ENCODE data around the gene FGFR4. TPM values are rescaled to one million over a fixed set of nuclear protein-coding genes. Genes with fewer than 3 reads are reported as not detected.

Gene FGFR4
- total and polyA plus RNA-seq, 2 experiments from 2014 or later, result 43.4 to 150 TPM

GRCh38 chr5:177134697-177135225 lies 48.0 kb downstream of the FGFR4 start:
- DNase-seq (ENCODE audit: low spot score) (no peak), ATAC-seq (no peak)
- peak overlapping the region; percentile 94 for H3K4me3 ChIP-seq
- peaks cover 70% of the 10 kb centered on the region for H3K79me2 ChIP-seq (replicated peaks; ENCODE audit: insufficient read depth)
- H3K9me2 ChIP-seq (ENCODE audit: insufficient read depth), result no peaks in the 10 kb centered on the region
- peaks cover 43% of the 10 kb centered on the region for H3K4me1 Mint-ChIP-seq
- peaks cover 41% of the 10 kb centered on the region for H3K4me1 ChIP-seq (ENCODE audit: insufficient read depth)
- no peaks in the 10 kb centered on the region; the same call in 2 of the 3 replicates for H3K9me3 Mint-ChIP-seq
- peaks cover 44% of the 10 kb centered on the region for H4K20me1 ChIP-seq (replicated peaks; ENCODE audit: insufficient read depth)
- H3F3A ChIP-seq (replicated peaks; ENCODE audit: low read depth), result peaks cover 21% of the 10 kb centered on the region; the same call in 1 of the 2 replicates
- H3K36me3 ChIP-seq (ENCODE audit: insufficient read depth), result peaks cover 35% of the 10 kb centered on the region
- H3K27me3 Mint-ChIP-seq (ENCODE audit: insufficient read depth, low read depth, poor library complexity), result peaks cover 13% of the 10 kb centered on the region
- peak overlapping the region; percentile 97 for H3K27ac Mint-ChIP-seq
- H2AFZ ChIP-seq, result no peak overlapping the region
- H3K27me3 ChIP-seq (ENCODE audit: insufficient read depth), result no peaks in the 10 kb centered on the region
- TF ChIP-seq EZH2phosphoT487 (IDR thresholded peaks at IDR 0.05; ENCODE audit: unreplicated experiment) (no peak), CREB1 (CRISPR knock-in tag; IDR thresholded peaks at IDR 0.05; ENCODE audit: low read depth) (0 out of 2 replicates have a peak, but pooled peaks have one; percentile 2), EZH2 (IDR thresholded peaks at IDR 0.05; ENCODE audit: low read depth, unreplicated experiment) (no peak)
- peak overlapping the region; percentile 90 for H3K4me3 Mint-ChIP-seq
- H3K4me2 ChIP-seq, result peak overlapping the region; percentile 97
- H3K27ac ChIP-seq (ENCODE audit: low read depth), result peak overlapping the region; percentile 97
- H3K36me3 Mint-ChIP-seq (ENCODE audit: low read depth), result peaks cover 57% of the 10 kb centered on the region

GRCh38 chr5:177140312-177140711 lies 53.6 kb downstream of the FGFR4 start:
- Mint-ChIP-seq H3K4me3 (no peak overlapping the region; the same call in 2 of the 3 replicates), H3K27ac (no peak overlapping the region; the same call in 1 of the 2 replicates), H3K4me1 (peaks cover 16% of the 10 kb centered on the region), H3K9me3 (no peaks in the 10 kb centered on the region; the same call in 2 of the 3 replicates), H3K27me3 (ENCODE audit: insufficient read depth, low read depth, poor library complexity) (peaks cover 7% of the 10 kb centered on the region), H3K36me3 (ENCODE audit: low read depth) (peaks cover 97% of the 10 kb centered on the region)
- Histone ChIP-seq H3K27me3 (ENCODE audit: insufficient read depth) (no peaks in the 10 kb centered on the region), H3K79me2 (replicated peaks; ENCODE audit: insufficient read depth) (peaks cover 100% of the 10 kb centered on the region), H3K27ac (ENCODE audit: low read depth) (peak overlapping the region; percentile 67), H3F3A (replicated peaks; ENCODE audit: low read depth) (peaks cover 27% of the 10 kb centered on the region), H2AFZ (no peak overlapping the region), H3K9me2 (ENCODE audit: insufficient read depth) (no peaks in the 10 kb centered on the region), H3K4me1 (ENCODE audit: insufficient read depth) (peaks cover 20% of the 10 kb centered on the region), H3K36me3 (ENCODE audit: insufficient read depth) (peaks cover 67% of the 10 kb centered on the region), H4K20me1 (replicated peaks; ENCODE audit: insufficient read depth) (peaks cover 92% of the 10 kb centered on the region), H3K4me2 (peak overlapping the region; percentile 14; the same call in 1 of the 2 replicates), H3K4me3 (no peak overlapping the region)
- no peak for TF ChIP-seq NANOG (IDR thresholded peaks at IDR 0.05; ENCODE audit: borderline replicate concordance)
- TF ChIP-seq CREB1 (CRISPR knock-in tag; IDR thresholded peaks at IDR 0.05; ENCODE audit: low read depth), result no peak
- no peak for TF ChIP-seq ZNF331 (CRISPR knock-in tag; IDR thresholded peaks at IDR 0.05; ENCODE audit: low read depth)
- no peak for ATAC-seq
- DNase-seq (ENCODE audit: low spot score), result no peak

GRCh38 chr5:177141496-177141895 lies 54.8 kb downstream of the FGFR4 start:
- Mint-ChIP-seq H3K9me3 (no peaks in the 10 kb centered on the region; the same call in 2 of the 3 replicates), H3K27ac (no peak overlapping the region), H3K27me3 (ENCODE audit: insufficient read depth, low read depth, poor library complexity) (peaks cover 7% of the 10 kb centered on the region), H3K4me3 (no peak overlapping the region), H3K4me1 (peaks cover 7% of the 10 kb centered on the region), H3K36me3 (ENCODE audit: low read depth) (peaks cover 94% of the 10 kb centered on the region)
- Histone ChIP-seq H4K20me1 (replicated peaks; ENCODE audit: insufficient read depth) (peaks cover 92% of the 10 kb centered on the region), H2AFZ (no peak overlapping the region), H3K4me1 (ENCODE audit: insufficient read depth) (peaks cover 8% of the 10 kb centered on the region), H3K4me3 (no peak overlapping the region), H3K79me2 (replicated peaks; ENCODE audit: insufficient read depth) (peaks cover 100% of the 10 kb centered on the region), H3K27me3 (ENCODE audit: insufficient read depth) (no peaks in the 10 kb centered on the region), H3K4me2 (no peak overlapping the region), H3K9me2 (ENCODE audit: insufficient read depth) (no peaks in the 10 kb centered on the region), H3K27ac (ENCODE audit: low read depth) (0 out of 2 replicates have a peak overlapping the region, but pooled peaks have one; percentile 18), H3F3A (replicated peaks; ENCODE audit: low read depth) (peaks cover 37% of the 10 kb centered on the region), H3K36me3 (ENCODE audit: insufficient read depth) (peaks cover 62% of the 10 kb centered on the region)
- ATAC-seq, result no peak
- DNase-seq (ENCODE audit: low spot score), result no peak
- TF ChIP-seq STAT1 (IDR thresholded peaks at IDR 0.05; ENCODE audit: unreplicated experiment), result no peak
- no peak for TF ChIP-seq ZNF331 (CRISPR knock-in tag; IDR thresholded peaks at IDR 0.05; ENCODE audit: low read depth)
- TF ChIP-seq ETS1 (IDR thresholded peaks at IDR 0.05), result no peak
- no peak for TF ChIP-seq ZNF114 (CRISPR knock-in tag; IDR thresholded peaks at IDR 0.05)
- TF ChIP-seq CREB1 (CRISPR knock-in tag; IDR thresholded peaks at IDR 0.05; ENCODE audit: low read depth), result no peak
- TF ChIP-seq POLR2AphosphoS5 (IDR thresholded peaks at IDR 0.05; ENCODE audit: low read depth), result no peak
- no peak for TF ChIP-seq NANOG (IDR thresholded peaks at IDR 0.05; ENCODE audit: borderline replicate concordance)
- TF ChIP-seq EZH2 (IDR thresholded peaks at IDR 0.05; ENCODE audit: low read depth, unreplicated experiment), result no peak
- TF ChIP-seq EZH2phosphoT487 (IDR thresholded peaks at IDR 0.05; ENCODE audit: unreplicated experiment), result no peak
- TF ChIP-seq JUNB (IDR thresholded peaks at IDR 0.05; ENCODE audit: unreplicated experiment), result no peak
- no peak for TF ChIP-seq CTCF (conservative IDR thresholded peaks at IDR 0.05; ENCODE audit: low read depth in 2 of 2)
- no peak for TF ChIP-seq REST (IDR thresholded peaks at IDR 0.05; ENCODE audit: unreplicated experiment)

Data from GM23338 (cell line).